GOT3 (cell line): ENCODE results near the gene RUNX2.

ENCODE experiments used
- DNase-seq: peaks from one replicate; lab custom pipeline; 2025; ENCODE audit warnings: mixed read lengths; lab: John Stamatoyannopoulos, UW

RUNX2 gene

DNA sequence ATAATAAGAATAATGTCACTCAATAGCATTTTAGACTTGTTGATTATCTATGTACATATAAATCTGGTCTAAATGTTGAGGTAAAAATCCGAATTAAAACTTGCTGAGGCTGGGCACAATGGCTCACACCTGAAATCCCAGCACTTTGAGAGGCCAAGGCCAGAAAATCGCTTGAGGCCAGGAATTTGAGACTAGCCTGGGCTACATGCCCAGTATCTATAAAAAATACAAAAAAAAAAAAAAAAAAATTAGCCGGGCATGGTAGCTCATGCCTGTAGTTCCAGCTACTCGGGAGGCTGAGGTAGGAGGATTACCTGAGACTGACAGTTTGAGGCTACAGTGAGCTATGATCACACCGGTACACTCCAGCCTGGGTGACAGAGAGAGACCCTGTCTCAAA is 83.8 kb downstream of the RUNX2 start:
- no peak for DNase-seq

GRCh38 chr6:45415315-45415714 is 87.2 kb downstream of the RUNX2 start:
- no peak for DNase-seq

GRCh38 chr6:45415788-45416518 is 87.8 kb downstream of the RUNX2 start:
- no peak for DNase-seq

- DNase-seq, result no peak
Measured at GRCh38 chr6:45416700-45417099, 88.6 kb downstream of the RUNX2 start.

DNA sequence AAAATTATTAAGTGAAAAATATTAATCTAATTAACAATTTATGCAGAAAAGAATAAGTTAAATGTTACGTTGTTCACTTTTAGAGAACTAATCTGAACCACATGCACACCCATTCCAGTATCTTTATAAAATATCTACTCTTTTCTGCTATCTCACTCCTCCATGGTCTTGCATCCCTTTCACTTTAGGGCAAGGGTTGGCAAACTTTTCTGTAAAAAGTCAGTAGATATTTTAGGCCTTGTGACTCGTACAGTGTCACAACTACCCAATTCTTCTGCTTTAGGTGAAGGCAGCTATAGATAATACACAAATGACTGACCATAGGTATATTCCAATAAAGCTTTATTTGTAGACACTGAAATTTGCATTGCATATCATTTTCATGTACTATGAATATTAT is 89.3 kb downstream of the RUNX2 start:
- DNase-seq, result no peak

DNA sequence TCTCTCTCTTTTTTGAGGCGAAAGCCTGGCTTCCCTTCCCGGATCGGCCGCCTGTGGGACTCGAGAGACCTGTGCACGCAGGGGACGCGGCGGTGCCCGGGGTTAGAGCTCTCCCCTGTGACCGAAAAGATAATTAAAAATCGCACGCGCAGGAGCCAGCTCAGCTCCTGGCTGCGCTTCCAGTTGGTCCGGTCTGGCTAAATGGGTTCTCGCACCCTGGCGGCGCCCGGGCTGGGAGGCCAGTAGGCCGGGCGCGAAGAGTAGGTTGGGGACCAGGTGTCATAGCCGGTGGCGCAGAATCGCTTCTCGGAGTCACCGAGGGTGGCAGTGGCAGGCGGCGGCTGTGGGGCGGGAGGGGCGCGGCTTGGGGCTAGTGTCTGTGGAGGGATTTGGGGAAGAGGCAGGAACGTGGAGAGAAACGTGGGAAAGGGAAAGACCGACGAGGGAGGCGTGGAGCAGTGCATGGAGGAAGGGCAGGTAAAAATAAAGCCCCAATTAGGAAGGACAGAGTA is 91.5 kb downstream of the RUNX2 start:
- DNase-seq, result no peak

GRCh38 chr6:45420083-45420908 is 92.2 kb downstream of the RUNX2 start:
- DNase-seq, result no peak

DNA sequence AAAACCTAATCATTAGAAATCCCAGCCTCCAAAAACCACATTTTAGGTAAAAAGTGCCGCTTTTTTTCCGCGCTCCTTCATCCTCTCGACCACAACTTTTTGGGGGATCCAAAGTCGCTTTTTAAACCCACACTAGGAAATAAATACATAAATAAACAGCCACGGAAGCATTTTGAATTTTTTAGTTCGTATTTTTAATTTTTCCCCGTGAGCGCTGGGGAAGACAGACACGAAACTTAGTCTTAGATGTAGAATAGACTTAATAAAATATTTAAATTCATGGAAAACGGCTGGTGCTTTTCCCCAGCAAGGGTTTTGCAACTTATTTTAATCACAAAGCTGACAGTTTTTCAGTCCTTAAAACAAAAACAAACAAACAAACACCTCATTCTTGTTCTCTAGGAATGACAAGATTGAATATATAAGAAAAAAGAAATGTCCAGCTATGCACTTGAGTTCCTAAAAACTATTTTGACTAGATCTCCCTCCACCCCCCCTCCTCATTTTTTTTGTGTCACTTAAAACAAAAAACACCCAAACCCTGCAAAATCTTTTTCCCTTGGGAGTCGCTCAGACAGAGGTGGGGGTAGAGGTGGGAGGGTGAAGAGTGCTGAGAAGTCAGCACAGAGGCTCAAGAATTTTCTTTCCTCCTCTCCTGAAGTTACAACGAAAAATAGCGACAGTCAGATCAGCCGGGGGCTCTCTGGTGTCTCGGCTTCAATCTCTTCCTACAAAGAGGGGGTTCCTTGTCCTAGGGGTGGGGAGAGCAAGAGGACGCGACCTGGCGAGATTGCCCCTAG is 93.0 kb downstream of the RUNX2 start:
- DNase-seq, result no peak

DNA sequence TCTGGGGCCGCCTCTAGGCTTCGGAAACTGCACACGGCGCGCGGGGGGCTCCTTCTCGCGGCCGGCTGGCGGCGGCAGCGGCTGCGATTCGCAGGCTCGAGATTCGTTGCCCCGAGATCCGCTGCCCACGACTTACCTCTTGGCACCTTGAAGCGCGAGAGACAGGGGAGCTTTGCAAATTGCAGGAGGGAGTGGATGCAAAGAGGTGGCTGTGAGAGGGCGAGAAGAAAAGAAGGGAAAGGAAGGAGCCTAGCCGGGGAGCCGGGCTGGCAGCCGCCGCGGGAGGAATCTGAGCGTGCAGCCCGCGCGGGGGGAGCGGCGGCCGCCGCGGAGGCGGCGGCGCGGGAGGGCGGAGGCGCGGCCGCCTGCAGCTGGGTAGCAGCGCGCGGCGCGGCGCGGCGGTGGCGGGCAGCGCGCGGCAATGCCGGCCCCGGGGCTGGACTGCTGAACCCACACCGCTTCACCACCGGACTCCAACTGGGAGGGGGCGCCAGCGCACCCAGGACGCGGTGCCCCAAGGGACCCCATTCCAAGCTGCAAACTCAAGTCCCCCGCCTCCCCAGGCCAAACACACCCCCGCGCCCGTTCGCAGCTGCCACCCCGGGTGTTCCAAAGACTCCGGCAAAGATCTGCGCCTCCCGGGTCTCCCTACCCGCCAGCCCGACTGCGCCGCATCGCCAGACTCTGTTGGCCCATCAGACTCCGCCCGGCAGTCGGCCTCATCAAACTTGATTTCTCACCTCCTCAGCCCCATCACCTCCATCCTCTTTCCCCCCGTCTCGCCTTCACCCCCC is 93.8 kb downstream of the RUNX2 start:
- DNase-seq, result peak; percentile 23

DNA sequence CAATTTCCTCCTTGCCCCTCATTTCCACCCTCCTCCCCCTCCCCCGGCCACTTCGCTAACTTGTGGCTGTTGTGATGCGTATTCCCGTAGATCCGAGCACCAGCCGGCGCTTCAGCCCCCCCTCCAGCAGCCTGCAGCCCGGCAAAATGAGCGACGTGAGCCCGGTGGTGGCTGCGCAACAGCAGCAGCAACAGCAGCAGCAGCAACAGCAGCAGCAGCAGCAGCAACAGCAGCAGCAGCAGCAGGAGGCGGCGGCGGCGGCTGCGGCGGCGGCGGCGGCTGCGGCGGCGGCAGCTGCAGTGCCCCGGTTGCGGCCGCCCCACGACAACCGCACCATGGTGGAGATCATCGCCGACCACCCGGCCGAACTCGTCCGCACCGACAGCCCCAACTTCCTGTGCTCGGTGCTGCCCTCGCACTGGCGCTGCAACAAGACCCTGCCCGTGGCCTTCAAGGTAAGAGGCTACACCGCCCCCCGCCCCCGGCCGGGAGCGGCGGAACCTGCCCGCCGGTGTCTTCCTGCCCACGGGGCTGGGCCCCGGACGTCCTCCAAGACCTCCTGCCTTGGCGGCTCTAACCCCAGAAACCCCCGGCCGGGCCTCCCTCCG is 94.5 kb downstream of the RUNX2 start:
- no peak for DNase-seq

DNA sequence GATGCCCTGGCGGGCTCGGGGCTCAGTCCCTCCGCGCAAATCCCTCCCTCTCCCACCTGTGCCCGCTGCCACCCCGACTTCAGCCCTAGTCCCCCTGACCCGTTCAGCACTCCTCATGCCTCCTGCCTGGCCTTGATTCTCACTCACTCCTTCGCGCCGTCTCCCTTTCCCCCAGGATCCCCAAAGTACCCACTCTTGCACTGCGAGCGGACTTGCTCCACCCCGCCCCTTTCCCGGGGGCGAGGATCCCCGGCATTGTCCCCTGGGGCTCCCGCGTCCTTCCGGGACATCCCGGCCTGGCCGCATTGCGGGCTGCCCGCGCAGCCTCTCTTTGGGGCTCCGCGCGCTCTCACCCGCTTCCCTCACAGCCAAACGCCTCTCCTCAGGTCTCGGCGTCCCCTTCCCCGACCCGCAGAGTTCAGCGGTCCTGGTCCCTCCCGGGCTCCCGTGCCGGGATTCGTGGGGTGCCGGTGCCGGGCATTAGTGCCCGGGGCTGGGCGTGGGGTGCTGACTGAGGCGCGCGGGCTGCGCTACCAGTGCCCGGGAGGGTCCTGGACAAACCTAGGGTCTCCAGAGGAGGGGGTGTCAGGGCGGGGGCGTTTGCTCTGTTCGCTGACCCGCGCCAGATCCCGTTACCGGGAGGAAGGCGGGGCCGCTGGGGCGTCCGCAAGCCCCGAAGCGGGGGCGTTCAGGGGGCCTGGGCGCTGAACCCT is 95.1 kb downstream of the RUNX2 start:
- DNase-seq, result no peak

- no peak for DNase-seq
Measured at GRCh38 chr6:45423824-45424450, 95.8 kb downstream of the RUNX2 start.

DNA sequence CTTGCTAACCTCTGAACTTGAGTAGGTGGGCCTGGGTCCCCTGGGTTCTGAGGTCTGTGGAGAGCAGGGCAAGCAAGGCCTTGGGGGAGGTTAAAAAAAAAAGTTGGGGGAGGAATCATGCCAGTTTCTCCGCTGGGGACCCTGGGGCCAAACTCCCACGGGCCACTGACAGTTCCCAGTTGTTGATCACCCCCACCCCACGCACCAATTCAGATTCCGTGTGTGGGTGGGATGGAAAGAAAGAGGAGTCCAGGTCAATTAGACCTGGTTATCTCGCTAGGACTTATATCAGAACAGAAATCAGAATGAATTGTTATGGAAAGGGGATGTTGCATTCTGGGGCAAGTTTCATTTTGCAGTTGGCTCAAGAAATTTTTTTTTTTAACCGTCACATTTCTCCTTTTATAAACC is 96.3 kb downstream of the RUNX2 start:
- DNase-seq, result no peak

GRCh38 chr6:45426251-45426650 is 98.1 kb downstream of the RUNX2 start:
- DNase-seq, result no peak

- no peak for DNase-seq
Measured at GRCh38 chr6:45427726-45428125, 99.6 kb downstream of the RUNX2 start.

GRCh38 chr6:45428727-45429126 is 100.6 kb downstream of the RUNX2 start:
- DNase-seq, result no peak

DNA sequence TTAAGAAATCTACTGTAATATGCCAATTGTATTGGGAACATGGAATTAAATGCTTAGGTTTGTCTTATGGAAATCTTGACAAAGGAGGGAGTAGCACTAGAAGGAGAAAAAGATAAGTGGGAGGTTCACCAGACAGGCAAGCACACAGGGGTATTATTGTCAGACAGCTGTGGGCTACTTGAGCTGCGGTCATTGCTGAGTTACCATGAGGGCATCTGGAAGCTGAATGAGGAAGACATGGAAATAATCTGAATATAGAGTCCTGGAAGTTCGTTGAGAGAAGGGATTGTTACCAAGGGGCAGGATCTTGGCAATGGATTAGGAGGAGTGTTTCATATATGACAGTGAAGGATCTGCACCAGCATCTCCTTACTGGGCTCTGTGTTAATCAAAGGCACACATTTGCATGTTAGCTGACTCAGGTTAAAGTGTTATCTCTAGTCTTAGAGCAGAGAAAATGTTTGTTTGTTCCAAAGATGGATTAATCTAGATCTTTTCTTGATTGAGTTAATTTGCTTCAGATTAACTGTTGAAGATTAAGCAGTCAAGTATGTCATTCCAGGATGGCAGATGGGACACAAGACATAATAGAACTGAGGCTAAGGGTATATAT is 102.6 kb downstream of the RUNX2 start:
- no peak for DNase-seq

- DNase-seq, result no peak
Measured at GRCh38 chr6:45431317-45432065, 103.4 kb downstream of the RUNX2 start.

GRCh38 chr6:45432977-45433376 is 104.8 kb downstream of the RUNX2 start:
- no peak for DNase-seq
